Smooth muscle cell (in vitro differentiated cells): ENCODE measurements around the gene EPC1. TPM values are rescaled to one million over a fixed set of nuclear protein-coding genes. Genes with fewer than 3 reads are reported as not detected.

ENCODE experiments used
- polyA plus RNA-seq: library from polyadenylated mRNA; unstranded; fragments of >200 nt; fragmentation: Nextera tagmentation; extraction: Ambion mirVana; gene quantifications from 2 replicates; pipeline ENCODE4 v1.2.1, GENCODE V29; 2016
- small RNA-seq: library from RNA; depleted of rRNA; stranded (forward); fragments of <200 nt; gene quantifications from one replicate; pipeline ENCODE3, GENCODE V24; 2014
- total RNA-seq: library from RNA; depleted of rRNA; stranded (reverse); fragments of >200 nt; gene quantifications from 2 replicates; pipeline ENCODE4 v1.2.3, GENCODE V29; 2014

Gene EPC1
- total and polyA plus RNA-seq, 2 experiments from 2014 or later, result 16.3 to 52.1 TPM

Small RNAs within 50 kb of the gene (small RNA-seq; reads per million reads assigned to genes)
- not detected for gene RNU6-1244P

Other genes starting within 250 kb of the EPC1 start
- gene CCDC7, start 99.0 kb upstream of the EPC1 start, total RNA-seq, result 4.2 and 15.4 TPM in 2 replicates
- gene CCDC7, start 99.0 kb upstream of the EPC1 start, polyA plus RNA-seq, result 1.5 and 2.5 TPM in 2 replicates